SK-N-SH treated with all-trans-retinoic acid at 6 μM for 48 hours (cell line): Measurements from ENCODE around the gene CD300LB.

Experiments used
- ARNTL ChIP-seq: fragments of 450-650 bp; formaldehyde crosslinking; IDR thresholded peaks from 2 replicates; pipeline ENCODE4 v1.5.0; 2020; ENCODE audit warnings: low read depth, mild to moderate bottlenecking, moderate library complexity, borderline replicate concordance
- CSDC2 ChIP-seq: fragments of 250-450 bp; sonication (Bioruptor Pico); IDR thresholded peaks from 2 replicates; pipeline ENCODE4 v1.5.0; 2020; ENCODE audit warnings: mild to moderate bottlenecking, moderate library complexity
- ESRRG ChIP-seq: fragments of 250-450 bp; sonication (Bioruptor Pico); IDR thresholded peaks from 2 replicates; pipeline ENCODE4 v1.6.1; 2021; ENCODE audit warnings: mild to moderate bottlenecking
- OSR1 ChIP-seq: fragments of 250-450 bp; sonication (Bioruptor Pico); IDR thresholded peaks from 2 replicates; pipeline ENCODE4 v1.8.0; 2022; ENCODE audit warnings: moderate library complexity, mild to moderate bottlenecking, inconsistent platforms
- PATZ1 ChIP-seq: fragments of 250-450 bp; sonication (Bioruptor Pico); IDR thresholded peaks from 2 replicates; pipeline ENCODE4 v1.8.0; 2020; ENCODE audit warnings: mild to moderate bottlenecking, moderate library complexity, borderline replicate concordance
- RARB ChIP-seq: fragments of 250-450 bp; sonication (Bioruptor Pico); IDR thresholded peaks from 2 replicates; pipeline ENCODE4 v1.8.0; 2021; ENCODE audit warnings: mild to moderate bottlenecking, moderate library complexity
- SNAI2 ChIP-seq: fragments of 250-450 bp; sonication (Bioruptor Pico); IDR thresholded peaks from 2 replicates; pipeline ENCODE4 v1.5.0; 2020; ENCODE audit warnings: mild to moderate bottlenecking, moderate library complexity
- TCF4 ChIP-seq: fragments of 250-450 bp; sonication (Bioruptor Pico); IDR thresholded peaks from 2 replicates; pipeline ENCODE4 v1.8.0; 2021; ENCODE audit warnings: mild to moderate bottlenecking, moderate library complexity, borderline replicate concordance
- TSHZ2 ChIP-seq: fragments of 250-450 bp; sonication (Bioruptor Pico); IDR thresholded peaks from 2 replicates; pipeline ENCODE4 v1.5.0; 2020; ENCODE audit warnings: mild to moderate bottlenecking, moderate library complexity
- ZNF565 ChIP-seq: fragments of 450-650 bp; formaldehyde crosslinking; conservative IDR thresholded peaks from 2 replicates; pipeline ENCODE4 v1.5.0; 2020; ENCODE audit warnings: low read depth, mild to moderate bottlenecking, moderate library complexity

GRCh38 chr17:74558882-74559519 lies 27.7 kb upstream of the CD300LB start:
- TF ChIP-seq ARNTL (CRISPR knock-in tag): no peak
- no peak for TF ChIP-seq TSHZ2
- TF ChIP-seq ZNF565 (CRISPR knock-in tag): no peak
- no peak for TF ChIP-seq CSDC2 (CRISPR knock-in tag)
- no peak for TF ChIP-seq OSR1
- TF ChIP-seq PATZ1 (CRISPR knock-in tag): no peak
- no peak for TF ChIP-seq TCF4 (CRISPR knock-in tag)
- no peak for TF ChIP-seq SNAI2 (CRISPR knock-in tag)
- TF ChIP-seq ESRRG (CRISPR knock-in tag): no peak
- TF ChIP-seq RARB (CRISPR knock-in tag): no peak
